ENCODE data around the gene SYT1. TPM values are rescaled to one million over a fixed set of nuclear protein-coding genes. Genes with fewer than 3 reads are reported as not detected.

SYT1 gene
- total and polyA plus RNA-seq, 4 donors = 0.53 to 0.84 (median 0.64) TPM

GRCh38 chr12:79421236-79421740 is 556.7 kb downstream of the SYT1 start:
- H3K9ac ChIP-seq (ENCODE audit: low read depth in 1 of 2, low read length in 2 of 2) = no peak overlapping the region
- H3K4me3 ChIP-seq (ENCODE audit: low read depth in 1 of 3, low read length in 3 of 3) = no peak overlapping the region
- no peaks in the 10 kb centered on the region for H3K9me3 ChIP-seq (ENCODE audit: control insufficient read depth in 4 of 4, low read length in 3 of 4)
- peaks cover 0 to 3% (median under 1%) of the 10 kb centered on the region in 4 donors for H3K4me1 ChIP-seq (ENCODE audit: control insufficient read depth in 4 of 4, insufficient read depth in 4 of 4, low read length in 3 of 4)
- H3K27ac ChIP-seq (ENCODE audit: low read depth in 1 of 2, low read length in 2 of 2) = no peak overlapping the region
- H3K27me3 ChIP-seq (ENCODE audit: control insufficient read depth in 4 of 4, insufficient read depth in 4 of 4, low read length in 3 of 4) = no peaks in the 10 kb centered on the region
- no peaks in the 10 kb centered on the region for H3K36me3 ChIP-seq (ENCODE audit: control insufficient read depth in 4 of 4, insufficient read depth in 3 of 4, low read depth in 1 of 4, low read length in 3 of 4)
- no peak for DNase-seq (ENCODE audit: low spot score)
- WGBS = 90% methylated on average over 1 of the region's 1 CpG
- TF ChIP-seq SP1 (IDR thresholded peaks at IDR 0.05) (no peak), HNF4G (IDR thresholded peaks at IDR 0.05) (no peak), REST (IDR thresholded peaks at IDR 0.05) (no peak), RAD21 (IDR thresholded peaks at IDR 0.05) (no peak), FOXA1 (IDR thresholded peaks at IDR 0.05) (no peak), ATF3 (IDR thresholded peaks at IDR 0.05) (no peak), TAF1 (conservative IDR thresholded peaks at IDR 0.05) (no peak)

- H3K4me3 ChIP-seq (ENCODE audit: low read depth in 1 of 3, low read length in 3 of 3) = no peak overlapping the region
- no peaks in the 10 kb centered on the region for H3K27me3 ChIP-seq (ENCODE audit: control insufficient read depth in 4 of 4, insufficient read depth in 4 of 4, low read length in 3 of 4)
- WGBS = 92% methylated on average over 3 of the region's 3 CpGs
- TF ChIP-seq RXRA (IDR thresholded peaks at IDR 0.05) = no peak
- H3K36me3 ChIP-seq (ENCODE audit: control insufficient read depth in 4 of 4, insufficient read depth in 3 of 4, low read depth in 1 of 4, low read length in 3 of 4) = no peaks in the 10 kb centered on the region
- no peaks in the 10 kb centered on the region for H3K9me3 ChIP-seq (ENCODE audit: control insufficient read depth in 4 of 4, low read length in 3 of 4)
- peaks cover 0 to 3% (median under 1%) of the 10 kb centered on the region in 4 donors for H3K4me1 ChIP-seq (ENCODE audit: control insufficient read depth in 4 of 4, insufficient read depth in 4 of 4, low read length in 3 of 4)
- no peak overlapping the region for H3K9ac ChIP-seq (ENCODE audit: low read depth in 1 of 2, low read length in 2 of 2)
- H3K27ac ChIP-seq (ENCODE audit: low read depth in 1 of 2, low read length in 2 of 2) = no peak overlapping the region
- no peak for DNase-seq (ENCODE audit: low spot score)
Measured at GRCh38 chr12:79422060-79422812, 557.7 kb downstream of the SYT1 start.

GRCh38 chr12:79423560-79423959 is 559.0 kb downstream of the SYT1 start:
- WGBS = 89% methylated on average over 3 of the region's 3 CpGs
- Histone ChIP-seq H3K9ac (ENCODE audit: low read depth in 1 of 2, low read length in 2 of 2) (no peak overlapping the region), H3K27ac (ENCODE audit: low read depth in 1 of 2, low read length in 2 of 2) (no peak overlapping the region), H3K4me3 (ENCODE audit: low read depth in 1 of 3, low read length in 3 of 3) (no peak overlapping the region), H3K9me3 (ENCODE audit: control insufficient read depth in 4 of 4, low read length in 3 of 4) (no peaks in the 10 kb centered on the region), H3K36me3 (ENCODE audit: control insufficient read depth in 4 of 4, insufficient read depth in 3 of 4, low read depth in 1 of 4, low read length in 3 of 4) (no peaks in the 10 kb centered on the region), H3K27me3 (ENCODE audit: control insufficient read depth in 4 of 4, insufficient read depth in 4 of 4, low read length in 3 of 4) (no peaks in the 10 kb centered on the region), H3K4me1 (ENCODE audit: control insufficient read depth in 4 of 4, insufficient read depth in 4 of 4, low read length in 3 of 4) (peaks cover 0 to 3% (median under 1%) of the 10 kb centered on the region in 4 donors)
- DNase-seq (ENCODE audit: low spot score) = no peak
- TF ChIP-seq CTCF (IDR thresholded peaks at IDR 0.05; ENCODE audit: low read depth, low read length, missing input control) = no peak
- no peak for TF ChIP-seq RXRA (IDR thresholded peaks at IDR 0.05)
- no peak for TF ChIP-seq HNF4G (IDR thresholded peaks at IDR 0.05)
- no peak for TF ChIP-seq FOXA2 (IDR thresholded peaks at IDR 0.05)
- TF ChIP-seq GABPA (IDR thresholded peaks at IDR 0.05 in 1 of 2, conservative IDR thresholded peaks at IDR 0.05 in 1 of 2) = no peak
- no peak for TF ChIP-seq ZBTB33 (IDR thresholded peaks at IDR 0.05)
- no peak for TF ChIP-seq YY1 (IDR thresholded peaks at IDR 0.05)
- TF ChIP-seq HNF4A (conservative IDR thresholded peaks at IDR 0.05) = no peak
- TF ChIP-seq TAF1 (conservative IDR thresholded peaks at IDR 0.05) = no peak
- no peak for TF ChIP-seq ATF3 (IDR thresholded peaks at IDR 0.05)
- no peak for TF ChIP-seq NR2F2 (IDR thresholded peaks at IDR 0.05)
- TF ChIP-seq RAD21 (IDR thresholded peaks at IDR 0.05) = no peak
- no peak for TF ChIP-seq SP1 (IDR thresholded peaks at IDR 0.05)

Measured in liver (tissue), 9 donors.